CD4-positive, alpha-beta T cell treated with Interleukin-21 for 1 hour (primary cell): ENCODE data around the gene BICDL2.
A peak's percentile ranks its signal among the peaks of the same experiment; 100 is the strongest.

ENCODE experiments used
- DNase-seq: peaks from one replicate; pipeline ENCODE4 v3.0.0-alpha.2; 2020

The BICDL2 gene

GRCh38 chr16:3045758-3046640, 9.3 kb upstream of the BICDL2 start, which contains the start of gene MMP25:
MMP25 (plus strand) TSS chr16:3046561; CDS start chr16:3046918, 357 bp downstream.
- no peak for DNase-seq

- no peak for DNase-seq
Observed at GRCh38 chr16:3044708-3045107, 8.0 kb upstream of the BICDL2 start.

- no peak for DNase-seq
Observed at GRCh38 chr16:3042376-3042775, 5.6 kb upstream of the BICDL2 start.

- no peak for DNase-seq
Observed at GRCh38 chr16:3038896-3039295, 2.2 kb upstream of the BICDL2 start.

- no peak for DNase-seq
Observed at GRCh38 chr16:3038256-3038655, 1.5 kb upstream of the BICDL2 start.

GRCh38 chr16:3035972-3036725, 595 bp downstream of the BICDL2 start:
- no peak for DNase-seq

- DNase-seq: no peak
Observed at GRCh38 chr16:3035289-3035971, 1.3 kb downstream of the BICDL2 start.

GRCh38 chr16:3032624-3033023, 4.1 kb downstream of the BICDL2 start:
- no peak for DNase-seq

- DNase-seq: no peak
Observed at GRCh38 chr16:3030222-3031212, 6.2 kb downstream of the BICDL2 start.

GRCh38 chr16:3029491-3030221, 7.1 kb downstream of the BICDL2 start:
- DNase-seq: peak; percentile 42

- DNase-seq: no peak
Observed at GRCh38 chr16:3028716-3029319, 7.9 kb downstream of the BICDL2 start.

- DNase-seq: peak; percentile 89
Observed at GRCh38 chr16:3027983-3028715, 8.6 kb downstream of the BICDL2 start.

- no peak for DNase-seq
Observed at GRCh38 chr16:3027489-3027795, 9.3 kb downstream of the BICDL2 start.

- no peak for DNase-seq
Observed at GRCh38 chr16:3026609-3027488, 9.9 kb downstream of the BICDL2 start.

GRCh38 chr16:3026003-3026378, 10.8 kb downstream of the BICDL2 start:
- DNase-seq: no peak

GRCh38 chr16:3025032-3026002, 11.4 kb downstream of the BICDL2 start:
- no peak for DNase-seq

- DNase-seq: peak; percentile 96
Observed at GRCh38 chr16:3023669-3024478, 12.9 kb downstream of the BICDL2 start, which contains the start of the genes HCFC1R1 and THOC6. HCFC1R1 (minus strand) TSS chr16:3023942; CDS start chr16:3023941, 1 bp downstream. THOC6 (plus strand) TSS chr16:3024035; CDS start chr16:3024327, 292 bp downstream.
